Suprapubic skin (tissue), 3 donors: ENCODE measurements around the gene POTEH.
"Not testable (repeated sequence)": the region's sequence is repeated elsewhere in the genome, so short reads cannot be mapped to it uniquely, and the experiment has no call there.

Source experiments
- CTCF ChIP-seq, 2 donors: fragments of 200-600 bp in 1 of 2; fragments of 450-650 bp in 1 of 2; sonication (generic) in 1 of 2; IDR thresholded peaks; one replicate each; pipeline ENCODE4 v1.5.1; 2016 to 2019; ENCODE audit warnings: antibody characterized with exemption in 2 of 2, mild to moderate bottlenecking in 1 of 2, moderate library complexity in 1 of 2
- POLR2A ChIP-seq, 2 donors: fragments of 450-650 bp; IDR thresholded peaks; one replicate each; pipeline ENCODE4 v1.6.1; 2017; ENCODE audit warnings: antibody characterized with exemption in 2 of 2, mild to moderate bottlenecking in 2 of 2, moderate library complexity in 2 of 2

GRCh38 chr22:15714125-15714524, 24.3 kb downstream of the POTEH start:
- not testable (repeated sequence) for TF ChIP-seq POLR2A, CTCF (IDR thresholded peaks at IDR 0.05)
